CD4-positive, alpha-beta T cell treated with Interleukin-4 for 4 hours (primary cell): ENCODE results near the gene MAPKBP1.
A peak's percentile ranks its signal among the peaks of the same experiment; 100 is the strongest.

Source experiments
- DNase-seq: peaks from one replicate; pipeline ENCODE4 v3.0.0-alpha.2; 2020

The MAPKBP1 gene

GRCh38 chr15:41869770-41870688, 95.7 kb downstream of the MAPKBP1 start:
- no peak for DNase-seq

- DNase-seq = peak; percentile 62
Measured at GRCh38 chr15:41870689-41871081, 96.4 kb downstream of the MAPKBP1 start.

DNA sequence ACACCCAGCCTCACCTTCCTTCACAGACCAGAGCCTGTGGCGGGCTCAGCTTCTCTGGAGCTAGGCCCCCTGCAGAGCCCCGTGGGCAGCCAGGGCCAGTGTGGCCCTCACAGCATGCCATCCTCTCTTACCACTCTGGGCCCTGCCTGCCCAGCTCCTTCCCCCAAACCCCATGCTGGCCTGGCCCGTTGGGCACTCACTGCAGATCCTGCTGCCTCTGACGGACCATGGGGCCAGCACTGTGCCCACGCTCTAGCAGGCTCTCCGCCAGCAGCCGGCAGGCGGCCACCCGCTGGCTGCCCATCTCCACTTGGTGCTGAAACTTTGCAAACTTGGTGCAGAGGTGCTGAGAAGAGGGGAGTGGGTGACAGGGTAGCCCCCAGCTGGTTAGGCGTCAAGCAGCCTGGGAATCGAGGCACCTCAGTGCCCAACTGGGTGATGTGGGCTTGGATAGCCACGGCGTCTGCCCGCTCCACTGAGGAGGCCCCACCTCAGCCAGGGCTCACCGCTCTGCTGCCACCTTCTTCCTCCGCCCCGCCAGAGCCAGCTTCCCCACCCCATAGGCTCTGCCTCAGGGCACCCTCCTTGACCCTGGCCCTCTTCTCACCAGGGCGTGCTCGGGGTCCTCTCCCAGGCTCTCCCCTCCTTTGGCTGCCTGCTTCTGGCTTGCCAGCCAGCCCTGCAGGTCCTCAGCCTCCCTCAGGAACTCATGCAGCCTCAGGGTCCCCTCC, 97.1 kb downstream of the MAPKBP1 start:
- no peak for DNase-seq

DNA sequence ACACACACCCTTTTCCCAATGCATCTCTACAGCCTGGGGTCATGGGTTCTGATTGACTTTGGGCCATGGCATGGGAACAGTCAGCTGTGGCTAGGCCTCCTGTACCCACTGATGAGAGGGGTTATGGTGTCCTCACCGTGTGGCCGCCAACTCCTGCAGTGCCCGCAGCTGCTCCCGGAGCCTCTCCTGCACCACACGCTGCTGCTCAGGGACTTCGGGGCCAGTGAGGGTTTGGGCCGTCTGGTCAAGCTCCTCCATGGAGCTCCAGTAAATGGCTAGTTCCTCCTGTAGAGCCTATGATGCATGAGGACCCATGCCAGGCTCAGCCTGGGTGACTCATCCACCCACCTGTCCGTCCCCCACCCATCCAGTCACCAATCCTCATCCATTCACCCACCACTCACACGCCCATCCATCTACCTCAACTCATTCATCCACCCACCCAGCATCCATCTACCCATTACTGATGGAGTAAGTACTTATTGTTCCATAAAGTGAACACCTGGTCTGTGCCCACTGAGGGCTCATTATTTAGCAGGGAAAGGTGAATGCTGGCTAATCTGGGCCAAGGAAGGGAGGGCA, 98.0 kb downstream of the MAPKBP1 start:
- no peak for DNase-seq

DNA sequence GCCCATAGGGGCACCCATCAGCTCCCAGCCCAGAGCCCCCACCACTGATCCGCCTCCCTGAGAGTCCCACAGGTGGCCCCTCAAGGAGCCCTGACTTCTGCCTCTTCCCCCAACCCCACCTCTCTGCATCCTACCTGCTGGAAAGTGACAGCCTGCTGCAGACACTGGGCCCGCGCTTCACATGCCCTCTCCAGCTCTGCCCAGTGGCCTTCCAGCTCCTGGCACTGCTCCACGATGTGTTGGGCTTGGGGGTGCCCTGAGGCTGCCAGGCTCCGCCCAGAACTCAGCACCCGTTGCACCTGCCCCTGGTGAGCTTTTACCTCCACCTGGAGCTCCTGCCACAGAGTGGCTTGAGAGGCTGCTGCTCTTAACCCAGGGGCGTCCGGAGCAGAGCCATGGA, 99.4 kb downstream of the MAPKBP1 start:
- DNase-seq = no peak

DNA sequence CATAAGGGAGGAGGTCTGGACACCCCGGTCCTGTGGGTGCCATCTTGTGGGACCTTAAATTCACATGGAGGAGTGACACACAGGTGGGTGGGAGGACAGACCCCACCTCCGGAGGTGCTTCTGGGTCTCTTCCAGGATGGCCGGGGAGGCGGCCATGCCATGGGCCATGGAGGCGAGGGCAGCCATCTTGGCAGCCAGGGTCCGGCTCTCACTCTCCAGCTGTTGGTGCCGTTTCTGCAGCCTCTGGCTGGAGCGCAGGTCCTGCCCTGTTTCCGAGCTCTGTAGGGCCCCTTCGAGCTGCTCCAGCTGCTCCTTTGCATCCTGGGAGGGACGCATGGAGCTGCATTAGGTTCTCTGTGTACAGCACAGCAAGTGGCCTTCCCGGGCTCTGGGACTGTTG, 100.5 kb downstream of the MAPKBP1 start:
- no peak for DNase-seq

DNA sequence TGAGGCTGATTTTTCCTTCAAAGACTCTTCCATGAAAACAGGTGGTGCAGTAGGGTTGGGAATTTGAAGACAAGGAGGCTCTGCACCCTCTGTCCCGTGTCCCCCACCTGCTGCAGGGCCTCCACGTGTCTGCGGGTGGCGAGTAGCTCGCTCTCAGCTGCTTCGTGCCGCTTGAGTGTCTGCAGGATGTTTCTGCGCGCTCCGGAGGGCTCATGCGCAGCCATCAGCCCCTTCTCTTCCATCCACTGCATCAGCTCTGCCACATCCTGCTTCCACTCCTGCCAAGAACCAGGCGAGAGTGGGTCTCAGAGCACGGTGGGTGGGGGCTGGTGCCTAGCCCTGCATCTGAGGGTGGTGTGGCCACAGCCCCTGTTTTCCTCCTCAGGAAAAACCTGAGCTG, 101.7 kb downstream of the MAPKBP1 start:
- no peak for DNase-seq

DNA sequence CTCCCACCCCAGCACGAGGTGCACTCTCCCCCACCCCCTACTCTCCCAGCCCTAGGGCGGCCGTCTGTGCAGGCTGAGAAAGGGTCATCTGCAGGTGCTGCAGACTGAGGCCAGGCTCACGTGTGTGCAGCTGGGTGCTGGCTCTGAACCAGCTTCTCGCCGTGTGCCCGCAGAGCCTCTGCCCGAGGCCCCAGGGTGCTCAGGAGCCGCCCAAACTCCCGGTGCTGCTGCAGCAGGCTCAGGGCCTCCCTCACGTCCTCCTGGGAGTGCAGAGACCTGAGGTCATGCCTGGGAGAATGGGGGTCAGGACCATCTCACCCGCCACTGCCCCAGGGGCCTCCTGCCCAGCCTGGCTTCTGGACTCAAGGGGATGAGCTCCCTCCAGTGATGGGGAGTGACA, 102.4 kb downstream of the MAPKBP1 start:
- no peak for DNase-seq
